Sigmoid colon (tissue), 4 donors: ENCODE data around the gene HELZ.

Experiments used
- EP300 ChIP-seq, 4 donors: sonication (generic); formaldehyde crosslinking; IDR thresholded peaks; one replicate each; pipeline ENCODE4 v1.6.1; 2017; ENCODE audit warnings: antibody characterized with exemption in 4 of 4
- POLR2A ChIP-seq, 2 donors: fragments of 450-650 bp; IDR thresholded peaks; one replicate each; pipeline ENCODE4 v1.6.1; 2016; ENCODE audit warnings: antibody characterized with exemption in 2 of 2, mild to moderate bottlenecking in 2 of 2, moderate library complexity in 2 of 2
- POLR2AphosphoS5 ChIP-seq, 4 donors: sonication (generic); formaldehyde crosslinking; IDR thresholded peaks; one replicate each; pipeline ENCODE4 v1.6.1; 2017; ENCODE audit warnings: antibody characterized with exemption in 4 of 4
- TF ChIP-seq, protein P1 (sequence below), 4 experiments: fragments of 450-650 bp in 3 of 4; fragments of 200-600 bp in 1 of 4; IDR thresholded peaks; one replicate each; pipeline ENCODE4 v1.5.1; 2016 to 2019; ENCODE audit warnings: antibody characterized with exemption in 4 of 4, mild to moderate bottlenecking in 3 of 4, moderate library complexity in 2 of 4

DNA sequence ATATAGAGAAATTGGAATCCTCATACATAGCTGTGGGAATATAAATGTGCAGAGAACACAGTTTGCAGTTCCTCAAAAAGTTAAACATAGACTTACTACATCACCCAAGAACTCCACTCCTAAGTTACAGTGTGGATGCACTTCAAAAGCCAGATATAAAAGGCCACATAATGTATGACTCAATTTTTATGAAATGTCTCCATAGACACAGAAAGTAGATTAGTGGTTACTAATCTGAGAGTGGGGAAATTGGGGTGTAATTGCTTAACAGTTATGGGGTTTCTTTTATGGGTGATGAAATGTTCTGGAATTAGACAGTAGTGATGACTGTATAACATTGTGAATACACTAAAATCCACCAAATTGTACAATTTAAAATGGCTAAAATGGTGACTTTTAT is 139.8 kb downstream of the HELZ start:
- TF ChIP-seq, protein P1, sequence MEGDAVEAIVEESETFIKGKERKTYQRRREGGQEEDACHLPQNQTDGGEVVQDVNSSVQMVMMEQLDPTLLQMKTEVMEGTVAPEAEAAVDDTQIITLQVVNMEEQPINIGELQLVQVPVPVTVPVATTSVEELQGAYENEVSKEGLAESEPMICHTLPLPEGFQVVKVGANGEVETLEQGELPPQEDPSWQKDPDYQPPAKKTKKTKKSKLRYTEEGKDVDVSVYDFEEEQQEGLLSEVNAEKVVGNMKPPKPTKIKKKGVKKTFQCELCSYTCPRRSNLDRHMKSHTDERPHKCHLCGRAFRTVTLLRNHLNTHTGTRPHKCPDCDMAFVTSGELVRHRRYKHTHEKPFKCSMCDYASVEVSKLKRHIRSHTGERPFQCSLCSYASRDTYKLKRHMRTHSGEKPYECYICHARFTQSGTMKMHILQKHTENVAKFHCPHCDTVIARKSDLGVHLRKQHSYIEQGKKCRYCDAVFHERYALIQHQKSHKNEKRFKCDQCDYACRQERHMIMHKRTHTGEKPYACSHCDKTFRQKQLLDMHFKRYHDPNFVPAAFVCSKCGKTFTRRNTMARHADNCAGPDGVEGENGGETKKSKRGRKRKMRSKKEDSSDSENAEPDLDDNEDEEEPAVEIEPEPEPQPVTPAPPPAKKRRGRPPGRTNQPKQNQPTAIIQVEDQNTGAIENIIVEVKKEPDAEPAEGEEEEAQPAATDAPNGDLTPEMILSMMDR (IDR thresholded peaks at IDR 0.05): no peak
- TF ChIP-seq POLR2A (IDR thresholded peaks at IDR 0.05) (no peak), POLR2AphosphoS5 (IDR thresholded peaks at IDR 0.05) (no peak), EP300 (IDR thresholded peaks at IDR 0.05) (no peak)
